H1 (cell line): ENCODE results near the gene TEKT3. TPM values are rescaled to one million over a fixed set of nuclear protein-coding genes. Genes with fewer than 3 reads are reported as not detected.

Experiments used
- ASH2L ChIP-seq: fragments of 200-600, 300-600 bp; sonication (generic); IDR thresholded peaks from one replicate; pipeline ENCODE4 v1.7.1; 2017; ENCODE audit warnings: low read length
- BACH1 ChIP-seq: IDR thresholded peaks from 2 replicates; pipeline ENCODE4 v1.6.1; 2012; ENCODE audit warnings: low read length, improper control_type of control experiment
- BCL11A ChIP-seq, 2 experiments: IDR thresholded peaks; one replicate each; pipeline ENCODE4 v1.6.1; 2011; ENCODE audit warnings: low read depth in 2 of 2, low read length in 2 of 2, mild to moderate bottlenecking in 2 of 2
- CBX5 ChIP-seq: fragments of 300-800, 300-1000 bp; sonication (generic); IDR thresholded peaks from 2 replicates; pipeline ENCODE4 v1.7.1; 2016; ENCODE audit warnings: antibody characterized with exemption, low read length, low read depth
- CHD1 ChIP-seq: IDR thresholded peaks from 2 replicates; pipeline ENCODE4 v1.6.1; 2012; ENCODE audit warnings: low read depth, low read length, improper control_type of control experiment
- EZH2 ChIP-seq: fragments of 200-600 bp; sonication (generic); IDR thresholded peaks from 2 replicates; pipeline ENCODE4 v1.7.1; 2012; ENCODE audit warnings: low read depth, mild to moderate bottlenecking, moderate library complexity, low read length, inconsistent platforms; ENCODE audit not compliant: severe bottlenecking
- GABPA ChIP-seq: IDR thresholded peaks from 2 replicates; pipeline ENCODE4 v1.6.1; 2011; ENCODE audit warnings: mild to moderate bottlenecking, low read length, moderate library complexity, borderline replicate concordance; ENCODE audit not compliant: insufficient read depth
- HDAC2 ChIP-seq, 2 experiments: fragments of 300-600 bp in 1 of 2; sonication (generic) in 1 of 2; IDR thresholded peaks; 2 replicates each; pipeline ENCODE4 v1.6.1; 2011 to 2012; ENCODE audit warnings: low read depth in 2 of 2, low read length in 2 of 2, mild to moderate bottlenecking in 2 of 2, moderate library complexity in 2 of 2, borderline replicate concordance in 1 of 2, inconsistent platforms in 1 of 2
- KDM1A ChIP-seq: fragments of 200-600, 300-600 bp; sonication (generic); IDR thresholded peaks from 2 replicates; pipeline ENCODE4 v1.7.1; 2016; ENCODE audit warnings: mild to moderate bottlenecking, low read length, borderline replicate concordance
- KDM4A ChIP-seq: IDR thresholded peaks from one replicate; pipeline ENCODE4 v1.7.1; 2012; ENCODE audit warnings: low read depth, mild to moderate bottlenecking, moderate library complexity, low read length, inconsistent platforms; ENCODE audit not compliant: severe bottlenecking
- PHF8 ChIP-seq: fragments of 200-600 bp; sonication (generic); conservative IDR thresholded peaks from 2 replicates; pipeline ENCODE4 v1.7.1; 2012; ENCODE audit warnings: low read depth, mild to moderate bottlenecking, inconsistent platforms, low read length, moderate library complexity
- POLR2A ChIP-seq, 2 experiments: IDR thresholded peaks; 1 replicate in 1 of 2; 2 replicates in 1 of 2; pipeline ENCODE4 v1.6.1; 2011; ENCODE audit warnings: low read depth in 2 of 2, low read length in 2 of 2, mild to moderate bottlenecking in 2 of 2; ENCODE audit errors: control extremely low read depth in 1 of 2
- RAD21 ChIP-seq, 2 experiments: IDR thresholded peaks in 1 of 2; conservative IDR thresholded peaks in 1 of 2; 2 replicates each; pipeline ENCODE4 v1.6.1; 2011; ENCODE audit warnings: low read depth in 2 of 2, low read length in 2 of 2, improper control_type of control experiment in 1 of 2, inconsistent platforms in 1 of 2, mild to moderate bottlenecking in 1 of 2, moderate library complexity in 1 of 2
- RFX5 ChIP-seq: IDR thresholded peaks from 2 replicates; pipeline ENCODE4 v1.6.1; 2011; ENCODE audit warnings: low read depth, low read length, improper control_type of control experiment, borderline replicate concordance
- SIN3A ChIP-seq, 2 experiments: IDR thresholded peaks in 1 of 2; conservative IDR thresholded peaks in 1 of 2; 2 replicates each; pipeline ENCODE4 v1.6.1; 2011 to 2012; ENCODE audit warnings: low read length in 2 of 2, improper control_type of control experiment in 1 of 2, low read depth in 1 of 2, mild to moderate bottlenecking in 1 of 2
- SRF ChIP-seq: IDR thresholded peaks from 2 replicates; pipeline ENCODE4 v1.6.1; 2011; ENCODE audit warnings: mild to moderate bottlenecking, low read depth, low read length, moderate library complexity
- TAF1 ChIP-seq: IDR thresholded peaks from 2 replicates; pipeline ENCODE4 v1.6.1; 2011; ENCODE audit warnings: mild to moderate bottlenecking, low read depth, low read length
- YY1 ChIP-seq: IDR thresholded peaks from 2 replicates; pipeline ENCODE4 v1.6.1; 2011; ENCODE audit warnings: low read depth, mild to moderate bottlenecking, low read length
- polyA plus RNA-seq, 7 experiments: library from polyadenylated mRNA; depleted of rRNA in 3 of 7; stranded (reverse) in 5 of 7; unstranded in 2 of 7; fragments of >200 nt in 5 of 7; fragments of 200-250 nt in 2 of 7; gene quantifications; 1 replicate in 5 of 7; 2 replicates in 1 of 7; 4 replicates in 1 of 7; pipeline versions ENCODE4 v1.2.1 to v1.2.3, GENCODE V29; 2011 to 2013; ENCODE audit warnings: missing spikeins in 2 of 7, mixed read lengths in 2 of 7
- total RNA-seq: library from RNA; stranded (reverse); fragmentation: NEBNext Ultra II Directional; extraction: Animal tissue kit (Norgen Biotek cat#: 25700); gene quantifications from 2 replicates; pipeline ENCODE4 v1.2.1, GENCODE V29; 2021
- TF ChIP-seq, protein P1 (sequence below), 3 experiments: IDR thresholded peaks; 1 replicate in 2 of 3; 2 replicates in 1 of 3; pipeline versions ENCODE4 v1.5.1 to v1.6.1; 2011; ENCODE audit warnings: low read length in 3 of 3, mild to moderate bottlenecking in 3 of 3, inconsistent platforms in 2 of 3, low read depth in 1 of 3, moderate library complexity in 1 of 3; ENCODE audit not compliant: insufficient read depth in 1 of 3; ENCODE audit errors: control extremely low read depth in 1 of 3
- TF ChIP-seq, protein P2 (sequence below): IDR thresholded peaks from 2 replicates; pipeline ENCODE4 v1.6.1; 2012; ENCODE audit warnings: inconsistent platforms

The TEKT3 gene
- total and polyA plus RNA-seq, 2 of the 8 experiments (the other 6 are each of a cell fraction or from before 2014, with no cell fraction given), result 2.2 to 2.9 TPM

DNA sequence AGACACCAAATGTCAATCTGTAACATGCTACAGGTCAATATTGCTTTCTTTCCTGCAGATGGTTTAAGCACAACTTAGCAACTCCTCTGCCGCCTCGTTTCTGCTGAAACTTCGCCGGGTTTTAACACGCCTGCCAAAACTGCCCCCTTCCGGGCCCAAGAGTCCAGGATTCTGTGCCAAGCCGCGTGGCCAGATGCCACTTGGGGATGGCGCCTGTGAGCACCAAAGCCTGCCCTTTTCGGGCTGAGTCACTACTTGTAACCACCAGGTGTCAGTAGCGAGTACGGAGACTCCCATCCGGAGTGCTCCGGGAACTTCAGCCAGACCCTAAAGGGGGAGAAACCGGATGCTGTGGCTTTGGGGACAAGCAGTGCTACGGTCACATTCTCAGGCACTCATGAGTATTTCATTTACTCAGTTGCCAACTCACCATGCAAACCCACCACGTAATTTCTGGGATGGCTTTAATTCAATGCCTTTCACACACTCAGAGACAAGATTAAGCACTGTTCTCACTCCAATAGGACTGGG lies 84.1 kb downstream of the TEKT3 start (continued):
- TF ChIP-seq, protein P1, sequence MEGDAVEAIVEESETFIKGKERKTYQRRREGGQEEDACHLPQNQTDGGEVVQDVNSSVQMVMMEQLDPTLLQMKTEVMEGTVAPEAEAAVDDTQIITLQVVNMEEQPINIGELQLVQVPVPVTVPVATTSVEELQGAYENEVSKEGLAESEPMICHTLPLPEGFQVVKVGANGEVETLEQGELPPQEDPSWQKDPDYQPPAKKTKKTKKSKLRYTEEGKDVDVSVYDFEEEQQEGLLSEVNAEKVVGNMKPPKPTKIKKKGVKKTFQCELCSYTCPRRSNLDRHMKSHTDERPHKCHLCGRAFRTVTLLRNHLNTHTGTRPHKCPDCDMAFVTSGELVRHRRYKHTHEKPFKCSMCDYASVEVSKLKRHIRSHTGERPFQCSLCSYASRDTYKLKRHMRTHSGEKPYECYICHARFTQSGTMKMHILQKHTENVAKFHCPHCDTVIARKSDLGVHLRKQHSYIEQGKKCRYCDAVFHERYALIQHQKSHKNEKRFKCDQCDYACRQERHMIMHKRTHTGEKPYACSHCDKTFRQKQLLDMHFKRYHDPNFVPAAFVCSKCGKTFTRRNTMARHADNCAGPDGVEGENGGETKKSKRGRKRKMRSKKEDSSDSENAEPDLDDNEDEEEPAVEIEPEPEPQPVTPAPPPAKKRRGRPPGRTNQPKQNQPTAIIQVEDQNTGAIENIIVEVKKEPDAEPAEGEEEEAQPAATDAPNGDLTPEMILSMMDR (IDR thresholded peaks at IDR 0.05; ENCODE audit: control extremely low read depth in 1 of 3, insufficient read depth in 1 of 3, low read depth in 1 of 3, low read length in 3 of 3), result peak; percentile 79 to 94 (median 92)
- no peak for TF ChIP-seq POLR2A (IDR thresholded peaks at IDR 0.05; ENCODE audit: control extremely low read depth in 1 of 2, low read depth in 2 of 2, low read length in 2 of 2)
- peak; percentile 57 to 79 for TF ChIP-seq RAD21 (IDR thresholded peaks at IDR 0.05 in 1 of 2, conservative IDR thresholded peaks at IDR 0.05 in 1 of 2; ENCODE audit: low read depth in 2 of 2, low read length in 2 of 2)
- TF ChIP-seq KDM4A, result peak; percentile 38
- no peak for TF ChIP-seq BACH1
- TF ChIP-seq KDM1A, result peak; percentile 91
- no peak for TF ChIP-seq CBX5
- peak; percentile 76 for TF ChIP-seq YY1
- no peak for TF ChIP-seq TAF1
- TF ChIP-seq ASH2L, result no peak
- no peak for TF ChIP-seq PHF8
- TF ChIP-seq SRF, result 0 out of 2 replicates have a peak, but pooled peaks have one; percentile 3
- no peak; the same call in 1 of the 2 replicates for TF ChIP-seq GABPA
- no peak for TF ChIP-seq CHD1
- TF ChIP-seq SIN3A (conservative IDR thresholded peaks at IDR 0.05 in 1 of 2, IDR thresholded peaks at IDR 0.05 in 1 of 2; ENCODE audit: low read depth in 1 of 2, low read length in 2 of 2), result 0 out of 4 replicates have a peak, but pooled peaks have one; percentile 29 to 48
- no peak for TF ChIP-seq BCL11A (IDR thresholded peaks at IDR 0.05; ENCODE audit: low read depth in 2 of 2, low read length in 2 of 2)
- TF ChIP-seq, protein P2, sequence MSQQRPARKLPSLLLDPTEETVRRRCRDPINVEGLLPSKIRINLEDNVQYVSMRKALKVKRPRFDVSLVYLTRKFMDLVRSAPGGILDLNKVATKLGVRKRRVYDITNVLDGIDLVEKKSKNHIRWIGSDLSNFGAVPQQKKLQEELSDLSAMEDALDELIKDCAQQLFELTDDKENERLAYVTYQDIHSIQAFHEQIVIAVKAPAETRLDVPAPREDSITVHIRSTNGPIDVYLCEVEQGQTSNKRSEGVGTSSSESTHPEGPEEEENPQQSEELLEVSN, result peak; percentile 79
- TF ChIP-seq EZH2, result no peak
- TF ChIP-seq RFX5, result no peak
- TF ChIP-seq HDAC2 (IDR thresholded peaks at IDR 0.05; ENCODE audit: borderline replicate concordance in 1 of 2, low read depth in 2 of 2, low read length in 2 of 2), result peak in 1 of 2 experiments; percentile 78; a peak in 1 of 4 replicates
